ENCODE results near the gene HIP1.

The HIP1 gene

GRCh38 chr7:75667938-75668337 is 70.8 kb downstream of the HIP1 start:
- DNase-seq: no peak

- no peak for DNase-seq
These were observed 75.3 kb downstream of the HIP1 start for GRCh38 chr7:75663302-75663907.

- DNase-seq: peak in 1 of 2 donors; percentile 39
These were observed 76.0 kb downstream of the HIP1 start for GRCh38 chr7:75662579-75663301.

GRCh38 chr7:75660566-75661215 is 78.0 kb downstream of the HIP1 start:
- DNase-seq: no peak

- no peak for DNase-seq
These were observed 79.9 kb downstream of the HIP1 start for GRCh38 chr7:75658802-75659201.

- no peak for DNase-seq
These were observed 80.4 kb downstream of the HIP1 start for GRCh38 chr7:75658369-75658768.

- no peak for DNase-seq
These were observed 80.9 kb downstream of the HIP1 start for GRCh38 chr7:75657866-75658265.

GRCh38 chr7:75656740-75657139 is 82.0 kb downstream of the HIP1 start:
- no peak for DNase-seq

GRCh38 chr7:75655536-75655935 is 83.2 kb downstream of the HIP1 start:
- DNase-seq: no peak

- DNase-seq: no peak
These were observed 83.9 kb downstream of the HIP1 start for GRCh38 chr7:75654855-75655254.

- no peak for DNase-seq
These were observed 85.1 kb downstream of the HIP1 start for GRCh38 chr7:75653651-75654050.

GRCh38 chr7:75652788-75653187 is 86.0 kb downstream of the HIP1 start:
- no peak for DNase-seq

GRCh38 chr7:75650681-75651080 is 88.1 kb downstream of the HIP1 start:
- no peak for DNase-seq

- DNase-seq: no peak
These were observed 88.7 kb downstream of the HIP1 start for GRCh38 chr7:75650062-75650461.

GRCh38 chr7:75649462-75649861 is 89.3 kb downstream of the HIP1 start:
- DNase-seq: no peak

GRCh38 chr7:75647709-75648438 is 90.9 kb downstream of the HIP1 start:
- DNase-seq: no peak

- no peak for DNase-seq
These were observed 92.1 kb downstream of the HIP1 start for GRCh38 chr7:75646571-75647102.

GRCh38 chr7:75645570-75645969 is 93.2 kb downstream of the HIP1 start:
- no peak for DNase-seq

- no peak for DNase-seq
These were observed 94.2 kb downstream of the HIP1 start for GRCh38 chr7:75644589-75644988.

GRCh38 chr7:75642810-75643486 is 95.8 kb downstream of the HIP1 start:
- peak; percentile 72 to 82 for DNase-seq

GRCh38 chr7:75640201-75640600 is 98.5 kb downstream of the HIP1 start:
- no peak for DNase-seq

GRCh38 chr7:75639886-75640190 is 98.9 kb downstream of the HIP1 start:
- no peak for DNase-seq
